Thyroid gland (tissue), 4 donors: ENCODE results near the gene BMP6. TPM values are rescaled to one million over a fixed set of nuclear protein-coding genes. Genes with fewer than 3 reads are reported as not detected.
"Not testable (repeated sequence)": the region's sequence is repeated elsewhere in the genome, so short reads cannot be mapped to it uniquely, and the experiment has no call there.

ENCODE experiments used
- DNase-seq, 2 donors: peaks; one replicate each; pipeline ENCODE4 v3.0.0-alpha.2; 2019
- H3K27ac ChIP-seq, 3 donors: fragments of 200-600 bp; sonication (generic); 1 replicate in 2 of 3; 2 replicates in 1 of 3; pipeline ENCODE4 v1.5.1; 2016 to 2019; ENCODE audit warnings: mild to moderate bottlenecking in 1 of 3, moderate library complexity in 1 of 3
- H3K27me3 ChIP-seq: fragments of 200-600 bp; sonication (generic); one replicate; pipeline ENCODE4 v1.5.1; 2019
- H3K36me3 ChIP-seq, 2 donors: fragments of 200-600 bp; sonication (generic); one replicate each; pipeline ENCODE4 v1.5.1; 2016 to 2019
- H3K4me1 ChIP-seq, 2 donors: fragments of 200-600 bp; sonication (generic); one replicate each; pipeline ENCODE4 v1.5.1; 2017 to 2019
- H3K4me3 ChIP-seq, 3 donors: fragments of 200-600 bp; sonication (generic); replicated peaks in 1 of 3; 1 replicate in 2 of 3; 2 replicates in 1 of 3; pipeline ENCODE4 v1.5.1; 2016; ENCODE audit warnings: mild to moderate bottlenecking in 1 of 3
- H3K9me3 ChIP-seq: fragments of 200-600 bp; sonication (generic); one replicate; pipeline ENCODE4 v1.5.1; 2017
- POLR2A ChIP-seq, 2 donors: fragments of 450-650 bp; IDR thresholded peaks; one replicate each; pipeline ENCODE4 v1.6.1; 2017; ENCODE audit warnings: antibody characterized with exemption in 2 of 2, mild to moderate bottlenecking in 2 of 2, moderate library complexity in 1 of 2
- WGBS, 2 donors: methylation state at CpG; one replicate each; pipeline ENCODE4 v1.1.5; 2017; 5-methylcytosine and 5-hydroxymethylcytosine counted together
- intact Hi-C: fragments of 100-400 bp; cut with DNase I; formaldehyde crosslinking; loops from one replicate; pipeline ENCODE4 v1.15.1; 2023
- total RNA-seq, 4 donors: library from RNA; depleted of rRNA; stranded (reverse); fragments of >200 nt; gene quantifications; one replicate each; pipeline ENCODE4 v1.2.3, GENCODE V29; 2016
- TF ChIP-seq, protein P1 (sequence below), 6 experiments: fragments of 200-600 bp in 3 of 6; fragments of 450-650 bp in 3 of 6; sonication (generic) in 3 of 6; IDR thresholded peaks; one replicate each; pipeline ENCODE4 v1.5.1; 2016 to 2019; ENCODE audit warnings: antibody characterized with exemption in 6 of 6, mild to moderate bottlenecking in 2 of 6, inconsistent platforms in 1 of 6, moderate library complexity in 1 of 6

The BMP6 gene
- total RNA-seq, 4 donors from 2014 or later, result 0.78 to 3.1 (median 1.9) TPM

DNA sequence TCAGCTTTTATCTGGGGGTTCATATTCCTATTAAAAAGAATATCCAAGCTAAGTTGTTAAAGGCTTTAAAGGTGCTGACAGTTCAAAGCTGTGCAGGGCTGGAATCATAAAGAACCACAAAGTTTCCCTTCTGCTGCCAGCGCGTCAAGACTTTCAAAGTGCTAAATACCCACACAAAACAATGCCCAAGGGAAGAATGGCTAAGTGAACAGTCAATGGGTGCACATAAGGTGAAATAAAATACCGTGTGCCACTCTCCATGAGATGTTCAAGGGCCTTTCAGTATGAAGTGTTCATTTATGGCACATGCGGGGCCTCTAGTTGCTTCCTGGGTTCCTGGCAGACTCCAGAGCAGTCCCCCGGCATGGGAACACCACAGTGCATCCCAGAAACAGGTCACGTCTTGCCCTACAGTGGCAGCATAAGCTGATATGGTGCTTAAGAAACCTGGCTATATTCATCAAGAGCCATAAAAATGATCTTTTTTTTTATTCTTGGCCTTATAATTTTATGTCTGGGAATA is 170.6 kb downstream of the BMP6 start:
- no peak for TF ChIP-seq POLR2A (IDR thresholded peaks at IDR 0.05)
- DNase-seq, result no peak
- WGBS, 2 donors, result 94 to 97% methylated on average over 6 of the region's 6 CpGs
- Histone ChIP-seq H3K4me1 (no peaks in the 10 kb centered on the region), H3K4me3 (no peak overlapping the region), H3K9me3 (no peaks in the 10 kb centered on the region), H3K36me3 (peaks cover 68 to 79% of the 10 kb centered on the region in 2 donors), H3K27ac (no peak overlapping the region), H3K27me3 (no peaks in the 10 kb centered on the region)
- intact Hi-C loops, result no loop called here

DNA sequence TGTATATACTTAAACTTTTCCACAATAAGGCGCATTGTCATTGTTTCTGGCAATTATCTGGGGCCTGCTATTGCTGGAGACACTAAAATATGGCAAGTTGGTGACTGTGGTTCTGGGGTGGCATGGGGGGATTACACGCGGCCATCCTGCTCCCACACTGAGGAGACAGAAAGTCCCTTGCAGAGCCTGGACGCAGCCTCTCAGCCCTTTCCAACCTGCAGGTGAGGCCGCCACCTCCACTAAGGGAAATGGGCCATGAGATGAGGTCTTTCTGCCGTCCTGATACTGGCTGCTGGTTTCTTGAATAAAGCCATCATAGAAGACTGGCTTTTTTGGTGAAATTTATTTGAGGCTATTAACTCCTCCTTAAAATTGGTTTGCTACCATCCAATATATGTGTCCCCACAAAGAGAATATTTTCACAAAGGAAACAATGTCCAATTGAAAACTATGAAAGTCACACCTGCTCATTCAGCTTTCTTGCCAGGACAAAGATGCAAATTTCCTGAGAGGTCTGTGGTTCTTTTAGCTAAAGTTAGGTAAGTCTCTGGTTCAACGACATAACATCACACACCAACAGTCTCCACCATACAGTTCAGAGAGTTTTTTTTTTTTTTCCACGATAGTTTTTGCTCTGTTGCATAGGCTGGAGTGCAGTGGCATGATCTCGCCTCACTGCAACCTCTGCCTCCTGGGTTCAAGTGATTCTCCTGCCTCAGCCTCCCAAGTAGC is 171.7 kb downstream of the BMP6 start:
- H3K36me3 ChIP-seq, result peaks cover 70 to 81% of the 10 kb centered on the region in 2 donors
- H3K27me3 ChIP-seq, result no peaks in the 10 kb centered on the region
- TF ChIP-seq POLR2A (IDR thresholded peaks at IDR 0.05), result no peak
- TF ChIP-seq, protein P1, sequence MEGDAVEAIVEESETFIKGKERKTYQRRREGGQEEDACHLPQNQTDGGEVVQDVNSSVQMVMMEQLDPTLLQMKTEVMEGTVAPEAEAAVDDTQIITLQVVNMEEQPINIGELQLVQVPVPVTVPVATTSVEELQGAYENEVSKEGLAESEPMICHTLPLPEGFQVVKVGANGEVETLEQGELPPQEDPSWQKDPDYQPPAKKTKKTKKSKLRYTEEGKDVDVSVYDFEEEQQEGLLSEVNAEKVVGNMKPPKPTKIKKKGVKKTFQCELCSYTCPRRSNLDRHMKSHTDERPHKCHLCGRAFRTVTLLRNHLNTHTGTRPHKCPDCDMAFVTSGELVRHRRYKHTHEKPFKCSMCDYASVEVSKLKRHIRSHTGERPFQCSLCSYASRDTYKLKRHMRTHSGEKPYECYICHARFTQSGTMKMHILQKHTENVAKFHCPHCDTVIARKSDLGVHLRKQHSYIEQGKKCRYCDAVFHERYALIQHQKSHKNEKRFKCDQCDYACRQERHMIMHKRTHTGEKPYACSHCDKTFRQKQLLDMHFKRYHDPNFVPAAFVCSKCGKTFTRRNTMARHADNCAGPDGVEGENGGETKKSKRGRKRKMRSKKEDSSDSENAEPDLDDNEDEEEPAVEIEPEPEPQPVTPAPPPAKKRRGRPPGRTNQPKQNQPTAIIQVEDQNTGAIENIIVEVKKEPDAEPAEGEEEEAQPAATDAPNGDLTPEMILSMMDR (IDR thresholded peaks at IDR 0.05), result no peak
- no peaks in the 10 kb centered on the region for H3K4me1 ChIP-seq
- intact Hi-C loops, result no loop called here
- DNase-seq, result no peak
- no peak overlapping the region for H3K4me3 ChIP-seq
- no peaks in the 10 kb centered on the region for H3K9me3 ChIP-seq
- WGBS, 2 donors, result 92 to 93% methylated on average over 9 of the region's 9 CpGs
- H3K27ac ChIP-seq, result no peak overlapping the region

DNA sequence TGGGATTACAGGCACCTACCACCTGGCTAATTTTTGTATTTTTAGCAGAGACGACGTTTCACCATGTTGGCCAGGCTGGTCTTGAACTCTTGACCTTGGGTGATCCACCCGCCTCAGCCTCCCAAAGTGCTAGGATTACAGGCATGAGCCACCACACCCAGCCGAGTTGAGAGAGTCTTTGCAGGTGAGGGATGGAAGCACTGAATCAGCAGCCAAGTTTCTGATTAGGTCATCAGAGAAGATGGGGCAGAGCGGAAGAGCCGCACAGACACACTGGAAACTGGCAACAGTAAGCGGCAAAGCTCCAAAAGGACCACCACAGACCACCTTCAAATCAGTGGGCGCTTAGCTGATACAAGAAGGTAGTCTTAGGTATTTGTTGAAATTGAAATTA is 172.3 kb downstream of the BMP6 start:
- DNase-seq, H3K27me3 ChIP-seq, H3K4me3 ChIP-seq, intact Hi-C loops, H3K4me1 ChIP-seq, H3K27ac ChIP-seq, H3K9me3 ChIP-seq: not testable (repeated sequence)
- H3K36me3 ChIP-seq, result peaks cover 70 to 81% of the 10 kb centered on the region in 2 donors
- WGBS, 2 donors, result 92 to 93% methylated on average over 8 of the region's 8 CpGs

DNA sequence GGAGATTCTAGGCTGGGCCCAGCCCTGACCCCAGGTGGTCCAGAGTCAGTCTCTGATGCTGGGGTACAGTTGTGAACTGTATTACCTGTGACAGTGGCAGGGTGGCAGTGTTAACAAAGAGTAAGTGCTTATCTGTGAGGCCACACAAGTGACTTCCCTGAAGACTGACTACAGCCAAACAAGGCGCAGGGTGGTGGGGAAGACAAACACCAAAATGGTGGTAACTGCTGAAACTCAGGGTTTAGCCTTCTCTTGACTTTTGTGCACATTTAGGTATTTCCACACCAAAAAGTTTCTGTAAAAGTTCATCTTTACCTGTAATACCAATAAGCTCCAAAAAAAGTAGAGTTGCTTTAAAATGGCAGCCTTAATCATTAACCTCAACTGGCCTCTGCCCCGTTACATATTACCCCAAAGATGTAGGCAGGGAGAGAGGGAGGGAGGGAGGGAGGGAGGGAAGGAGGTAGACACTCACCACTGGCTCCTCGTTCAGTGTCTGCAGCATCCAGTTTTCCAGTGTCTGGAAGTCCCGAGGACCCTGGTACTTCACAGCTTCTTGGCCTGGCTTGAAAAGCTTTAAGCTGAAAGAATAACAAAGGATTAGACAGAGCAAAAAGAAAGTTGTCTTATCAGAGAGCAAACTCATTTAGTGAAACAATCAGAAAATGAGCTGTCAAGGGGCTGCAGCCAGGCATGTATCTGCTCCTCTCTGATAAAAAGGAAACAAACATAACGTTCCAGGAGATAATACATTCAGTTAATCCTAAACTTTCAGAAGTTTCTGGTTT is 173.4 kb downstream of the BMP6 start:
- Histone ChIP-seq H3K27ac (no peak overlapping the region), H3K27me3 (no peaks in the 10 kb centered on the region), H3K4me1 (no peaks in the 10 kb centered on the region), H3K36me3 (peaks cover 69 to 83% of the 10 kb centered on the region in 2 donors), H3K9me3 (no peaks in the 10 kb centered on the region), H3K4me3 (no peak overlapping the region)
- TF ChIP-seq, protein P1 (IDR thresholded peaks at IDR 0.05), result no peak
- no peak for TF ChIP-seq POLR2A (IDR thresholded peaks at IDR 0.05)
- intact Hi-C loops, result no loop called here
- 86 to 88% methylated on average over 5 of the region's 5 CpGs for WGBS, 2 donors
- no peak for DNase-seq

DNA sequence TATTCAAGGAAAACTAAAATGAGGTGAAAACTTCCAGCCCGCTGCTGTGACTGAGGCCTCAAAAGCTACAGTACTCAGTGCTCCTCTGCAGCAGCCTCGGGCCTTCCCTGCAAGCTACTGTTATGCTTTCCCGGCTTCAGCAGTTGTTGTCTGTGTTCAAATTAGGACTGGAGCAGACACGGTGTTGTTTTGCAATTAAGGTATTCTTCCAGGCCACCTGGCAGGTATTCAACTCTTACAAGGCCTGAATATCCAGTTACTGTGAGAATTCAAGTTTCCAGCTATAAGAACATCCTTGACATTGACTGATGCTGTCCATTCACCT is 174.0 kb downstream of the BMP6 start:
- intact Hi-C loops, result no loop called here
- Histone ChIP-seq H3K9me3 (no peaks in the 10 kb centered on the region), H3K27ac (no peak overlapping the region), H3K4me1 (no peaks in the 10 kb centered on the region), H3K36me3 (peaks cover 64 to 79% of the 10 kb centered on the region in 2 donors), H3K27me3 (no peaks in the 10 kb centered on the region), H3K4me3 (no peak overlapping the region)
- no peak for DNase-seq
- no peak for TF ChIP-seq POLR2A (IDR thresholded peaks at IDR 0.05)
- TF ChIP-seq, protein P1 (IDR thresholded peaks at IDR 0.05), result no peak
- 63 to 64% methylated on average over 4 of the region's 4 CpGs for WGBS, 2 donors

DNA sequence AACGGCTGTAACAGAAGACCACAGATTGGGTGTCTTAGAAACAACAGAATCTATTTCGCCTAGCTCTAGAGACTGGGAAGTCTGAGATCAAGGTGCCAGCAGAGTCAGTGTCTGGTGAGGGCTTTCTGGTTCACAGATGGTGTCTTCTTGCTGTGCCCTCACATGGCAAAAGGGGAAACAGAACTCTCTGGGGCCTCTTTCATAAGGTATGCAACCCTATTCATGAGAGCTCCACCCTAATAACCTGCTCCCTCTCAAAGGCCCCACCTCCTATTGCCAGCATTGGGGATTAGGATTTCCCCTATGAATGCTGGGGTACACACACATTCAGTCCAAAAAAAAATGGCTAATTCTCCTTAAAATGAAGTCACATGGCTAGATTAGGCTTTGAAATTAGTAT is 174.7 kb downstream of the BMP6 start:
- Histone ChIP-seq H3K4me3 (no peak overlapping the region), H3K9me3 (no peaks in the 10 kb centered on the region), H3K27me3 (no peaks in the 10 kb centered on the region), H3K36me3 (peaks cover 58 to 73% of the 10 kb centered on the region in 2 donors), H3K27ac (no peak overlapping the region), H3K4me1 (no peaks in the 10 kb centered on the region)
- intact Hi-C loops, result no loop called here
- DNase-seq, result no peak
- TF ChIP-seq POLR2A (IDR thresholded peaks at IDR 0.05), result no peak
- TF ChIP-seq, protein P1 (IDR thresholded peaks at IDR 0.05), result no peak
- WGBS, 2 donors, result 87 to 91% methylated on average over 2 of the region's 2 CpGs
